Endothelial cell of umbilical vein (primary cell): ENCODE data around the gene NLN. TPM values are rescaled to one million over a fixed set of nuclear protein-coding genes. Genes with fewer than 3 reads are reported as not detected.
A peak's percentile ranks its signal among the peaks of the same experiment; 100 is the strongest.

Experiments
- BruUV-seq: library from RNA; stranded (reverse); fragments of 400-500 nt; replicated peaks from 2 replicates; lab custom pipeline; 2021; lab: Mats Ljungman, UMichigan
- CTCF ChIA-PET: fragments of 300-600, 350-600 bp; sonication (Branson Sonifier 250); formaldehyde crosslinking; loops from one replicate; lab custom pipeline; 2021; ENCODE audit warnings: antibody characterized with exemption, inconsistent platforms; lab: Charles Lee
- POLR2A ChIA-PET: fragments of 300-600, 350-600 bp; sonication (Branson Sonifier 250); formaldehyde crosslinking; loops from one replicate; lab custom pipeline; 2021; ENCODE audit warnings: antibody characterized with exemption, inconsistent platforms; lab: Charles Lee
- DNase-seq: peaks from one replicate; pipeline ENCODE4 v3.0.0-alpha.2; 2011; ENCODE audit warnings: low read depth, low spot score
- FAIRE-seq: peaks from 2 replicates; lab custom pipeline; 2011; peaks lifted over from hg19 to GRCh38; lab: Jason Lieb, UNC
- H2AFZ ChIP-seq: 2 replicates; pipeline ENCODE4 v1.6.0; 2012; ENCODE audit warnings: low read depth, low read length, control low read depth, inconsistent platforms
- H3K27ac ChIP-seq: 2 replicates; pipeline ENCODE4 v1.5.1; 2011; ENCODE audit warnings: low read depth, mild to moderate bottlenecking, control low read depth, low read length, moderate library complexity; ENCODE audit not compliant: insufficient read depth
- H3K27me3 ChIP-seq, 2 experiments: 2 replicates each; pipeline versions ENCODE4 v1.6.0 to v1.6.1; 2011; ENCODE audit warnings: low read length in 2 of 2, mixed read lengths in 1 of 2; ENCODE audit not compliant: control insufficient read depth in 2 of 2, insufficient read depth in 2 of 2
- H3K36me3 ChIP-seq, 2 experiments: 2 replicates in 1 of 2; 3 replicates in 1 of 2; pipeline ENCODE4 v1.5.1; 2011; ENCODE audit warnings: low read length in 2 of 2, mild to moderate bottlenecking in 1 of 2, moderate library complexity in 1 of 2; ENCODE audit not compliant: control insufficient read depth in 2 of 2, insufficient read depth in 2 of 2; ENCODE audit errors: extremely low read depth in 1 of 2
- H3K4me1 ChIP-seq: 3 replicates; pipeline ENCODE4 v1.5.1; 2011; ENCODE audit warnings: mild to moderate bottlenecking, low read length; ENCODE audit not compliant: control insufficient read depth, insufficient read depth; ENCODE audit errors: extremely low read depth
- H3K4me2 ChIP-seq: 2 replicates; pipeline ENCODE4 v1.6.1; 2011; ENCODE audit warnings: low read length, control low read depth, mixed read lengths; ENCODE audit not compliant: insufficient read depth
- H3K4me3 ChIP-seq, 3 experiments: fragments of 200-600 bp in 1 of 3; sonication (generic), shearing (Covaris generic) in 1 of 3; replicated peaks in 1 of 3; 2 replicates each; pipeline ENCODE4 v1.5.1; 2011 to 2016; ENCODE audit warnings: control low read depth in 3 of 3, low read length in 3 of 3, mild to moderate bottlenecking in 2 of 3, inconsistent platforms in 1 of 3, low read depth in 1 of 3, moderate library complexity in 1 of 3; ENCODE audit not compliant: insufficient read depth in 1 of 3
- H3K79me2 ChIP-seq: 2 replicates; pipeline ENCODE4 v1.6.0; 2012; ENCODE audit warnings: low read length, inconsistent platforms; ENCODE audit not compliant: control insufficient read depth, insufficient read depth
- H3K9ac ChIP-seq: replicated peaks from 2 replicates; pipeline ENCODE3; 2011; ENCODE audit warnings: low read length, control low read depth; ENCODE audit not compliant: insufficient read depth; ENCODE audit errors: extremely low read depth
- H3K9me1 ChIP-seq: replicated peaks from 3 replicates; pipeline ENCODE4 v1.6.0; 2011; ENCODE audit warnings: mild to moderate bottlenecking, low read length; ENCODE audit not compliant: control insufficient read depth, insufficient read depth; ENCODE audit errors: extremely low read depth
- H3K9me3 ChIP-seq: replicated peaks from 2 replicates; pipeline ENCODE4 v1.5.1; 2012; ENCODE audit warnings: low read length, inconsistent platforms; ENCODE audit not compliant: control insufficient read depth, insufficient read depth
- H4K20me1 ChIP-seq: replicated peaks from 2 replicates; pipeline ENCODE3; 2011; ENCODE audit warnings: mild to moderate bottlenecking, low read length; ENCODE audit not compliant: control insufficient read depth, insufficient read depth; ENCODE audit errors: extremely low read depth
- EZH2 ChIP-seq: IDR thresholded peaks from 2 replicates; pipeline ENCODE4 v1.6.1; 2012; ENCODE audit warnings: borderline replicate concordance, low read depth, mild to moderate bottlenecking, moderate library complexity, low read length, inconsistent platforms; ENCODE audit not compliant: severe bottlenecking
- FOS ChIP-seq: IDR thresholded peaks from 2 replicates; pipeline ENCODE4 v1.6.1; 2011; ENCODE audit warnings: mild to moderate bottlenecking, low read length, moderate library complexity, borderline replicate concordance; ENCODE audit not compliant: insufficient read depth
- GATA2 ChIP-seq: IDR thresholded peaks from 2 replicates; pipeline ENCODE4 v1.7.0; 2011; ENCODE audit warnings: low read depth, mild to moderate bottlenecking, moderate library complexity, mixed read lengths, low read length; ENCODE audit not compliant: insufficient read length, insufficient read depth
- JUN ChIP-seq: IDR thresholded peaks from 2 replicates; pipeline ENCODE4 v1.6.1; 2011; ENCODE audit warnings: borderline replicate concordance, low read depth; ENCODE audit not compliant: insufficient read length, insufficient read depth
- MYC ChIP-seq: IDR thresholded peaks from one replicate; pipeline ENCODE4 v1.6.1; 2011; ENCODE audit warnings: mild to moderate bottlenecking, low read depth, low read length
- POLR2A ChIP-seq: IDR thresholded peaks from 2 replicates; pipeline ENCODE4 v1.6.1; 2012; ENCODE audit warnings: low read depth, mild to moderate bottlenecking, control low read depth, low read length
- POLR2AphosphoS5 ChIP-seq: IDR thresholded peaks from 2 replicates; pipeline ENCODE4 v1.6.1; 2012; ENCODE audit warnings: low read depth, mild to moderate bottlenecking, control low read depth, low read length, moderate library complexity; ENCODE audit not compliant: insufficient read depth
- dilution Hi-C: fragments of 300-500 bp; cut with MboI; formaldehyde crosslinking; loops from one replicate; pipeline ENCODE4 v1.15.0; 2019; ENCODE audit warnings: low sequenced_read_pairs; ENCODE audit not compliant: extremely low pct_ligation_motif_present
- intact Hi-C: fragments of 100-400 bp; cut with micrococcal nuclease; formaldehyde crosslinking; loops from one replicate; pipeline ENCODE4 v1.10.0; 2022
- polyA plus RNA-seq, 4 experiments: library from polyadenylated mRNA; depleted of rRNA in 3 of 4; stranded (reverse) in 3 of 4; unstranded in 1 of 4; fragments of >200 nt; gene quantifications; 2 replicates each; pipeline versions ENCODE4 v1.2.1 to v1.2.3, GENCODE V29; 2011 to 2012; ENCODE audit warnings: missing spikeins in 1 of 4
- total RNA-seq: library from RNA; stranded (reverse); gene quantifications from 2 replicates; pipeline ENCODE4 v1.2.3, GENCODE V29; 2021
- TF ChIP-seq, protein P1 (sequence below), 2 donors: IDR thresholded peaks; 1 replicate in 1 of 2; 2 replicates in 1 of 2; pipeline ENCODE4 v1.5.1; 2011; ENCODE audit warnings: low read length in 2 of 2, mild to moderate bottlenecking in 2 of 2, moderate library complexity in 2 of 2, control low read depth in 1 of 2, inconsistent platforms in 1 of 2, low read depth in 1 of 2; ENCODE audit not compliant: insufficient read depth in 1 of 2; ENCODE audit errors: extremely low read depth in 1 of 2
- TF ChIP-seq, protein P2 (sequence below): IDR thresholded peaks from 2 replicates; pipeline ENCODE4 v1.6.1; 2011; ENCODE audit not compliant: insufficient read depth, insufficient read length

NLN gene
- total and polyA plus RNA-seq, 2 donors (not counting 3 experiments of a cell fraction or from before 2014, with no cell fraction given): 14.2 to 63.3 TPM

DNA sequence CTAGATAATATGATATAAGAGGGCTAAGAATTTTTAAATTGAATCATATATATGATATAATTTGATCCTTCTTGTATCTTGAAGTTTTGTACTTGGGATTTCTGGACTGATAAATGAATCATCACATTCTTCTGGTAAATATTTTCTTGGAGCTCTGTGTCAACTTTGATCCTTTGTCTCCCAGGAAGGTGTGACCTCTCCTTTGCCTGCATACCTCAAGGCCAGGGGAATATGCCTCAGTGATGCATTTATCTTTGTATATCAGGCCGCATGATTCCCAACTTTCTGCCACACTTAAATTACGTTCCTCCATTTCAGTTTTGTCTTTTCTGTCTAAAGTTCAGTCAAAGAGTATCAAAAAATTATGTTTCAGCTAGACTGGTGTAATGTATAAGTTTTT lies 101.2 kb downstream of the NLN start:
- FAIRE-seq: no peak

DNA sequence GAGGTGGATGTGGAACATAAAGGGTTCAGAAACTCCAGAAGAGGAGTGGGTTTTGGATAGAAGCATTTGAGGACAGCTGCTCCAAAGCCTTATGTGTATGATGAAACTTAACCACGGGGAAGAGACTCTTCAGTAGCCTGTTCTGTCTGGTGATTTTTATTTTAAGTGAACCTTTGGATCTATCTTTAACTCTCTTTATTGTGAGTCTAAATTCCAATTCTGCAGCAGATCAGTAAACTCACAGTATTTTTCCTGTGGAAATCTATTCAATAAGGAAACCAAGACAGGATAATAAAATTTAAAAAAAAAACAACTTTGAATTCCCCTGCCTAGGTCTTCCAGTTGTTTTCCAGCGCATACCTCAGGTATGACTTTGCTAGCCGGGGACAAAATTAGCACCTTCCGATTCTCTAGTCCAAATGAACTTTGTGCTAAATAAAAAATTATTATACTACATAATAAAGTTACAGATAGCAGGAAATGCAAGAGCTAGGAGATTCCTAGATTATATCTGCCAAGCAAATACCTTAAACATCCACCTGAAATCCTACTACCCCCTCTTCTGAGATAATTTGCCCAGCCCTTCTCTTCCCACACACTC lies 101.9 kb downstream of the NLN start:
- H3K27me3 ChIP-seq: no peaks in the 10 kb centered on the region
- H2AFZ ChIP-seq: no peak overlapping the region
- ChIA-PET POLR2A (no interaction called here), CTCF (no interaction called here)
- H3K9me3 ChIP-seq: no peaks in the 10 kb centered on the region
- no peak overlapping the region for H3K4me3 ChIP-seq
- H3K4me2 ChIP-seq: no peak overlapping the region
- H3K36me3 ChIP-seq: no peaks in the 10 kb centered on the region
- FAIRE-seq: no peak
- no peaks in the 10 kb centered on the region for H3K9me1 ChIP-seq
- H4K20me1 ChIP-seq: no peaks in the 10 kb centered on the region
- no peak overlapping the region for H3K27ac ChIP-seq
- TSS peak; percentile 13 for BruUV-seq
- intact Hi-C loops: no loop called here
- no peak for DNase-seq
- no peaks in the 10 kb centered on the region for H3K79me2 ChIP-seq
- H3K4me1 ChIP-seq: no peaks in the 10 kb centered on the region
- dilution Hi-C loops: no loop called here
- no peak for TF ChIP-seq POLR2AphosphoS5
- TF ChIP-seq GATA2: no peak
- no peak for TF ChIP-seq POLR2A
- TF ChIP-seq EZH2: no peak
- TF ChIP-seq FOS: no peak
- TF ChIP-seq, protein P1, sequence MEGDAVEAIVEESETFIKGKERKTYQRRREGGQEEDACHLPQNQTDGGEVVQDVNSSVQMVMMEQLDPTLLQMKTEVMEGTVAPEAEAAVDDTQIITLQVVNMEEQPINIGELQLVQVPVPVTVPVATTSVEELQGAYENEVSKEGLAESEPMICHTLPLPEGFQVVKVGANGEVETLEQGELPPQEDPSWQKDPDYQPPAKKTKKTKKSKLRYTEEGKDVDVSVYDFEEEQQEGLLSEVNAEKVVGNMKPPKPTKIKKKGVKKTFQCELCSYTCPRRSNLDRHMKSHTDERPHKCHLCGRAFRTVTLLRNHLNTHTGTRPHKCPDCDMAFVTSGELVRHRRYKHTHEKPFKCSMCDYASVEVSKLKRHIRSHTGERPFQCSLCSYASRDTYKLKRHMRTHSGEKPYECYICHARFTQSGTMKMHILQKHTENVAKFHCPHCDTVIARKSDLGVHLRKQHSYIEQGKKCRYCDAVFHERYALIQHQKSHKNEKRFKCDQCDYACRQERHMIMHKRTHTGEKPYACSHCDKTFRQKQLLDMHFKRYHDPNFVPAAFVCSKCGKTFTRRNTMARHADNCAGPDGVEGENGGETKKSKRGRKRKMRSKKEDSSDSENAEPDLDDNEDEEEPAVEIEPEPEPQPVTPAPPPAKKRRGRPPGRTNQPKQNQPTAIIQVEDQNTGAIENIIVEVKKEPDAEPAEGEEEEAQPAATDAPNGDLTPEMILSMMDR (IDR thresholded peaks at IDR 0.05; ENCODE audit: extremely low read depth in 1 of 2, insufficient read depth in 1 of 2, low read depth in 1 of 2, low read length in 2 of 2): no peak
- TF ChIP-seq, protein P2, sequence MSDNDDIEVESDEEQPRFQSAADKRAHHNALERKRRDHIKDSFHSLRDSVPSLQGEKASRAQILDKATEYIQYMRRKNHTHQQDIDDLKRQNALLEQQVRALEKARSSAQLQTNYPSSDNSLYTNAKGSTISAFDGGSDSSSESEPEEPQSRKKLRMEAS: no peak
- no peak for TF ChIP-seq MYC
- no peak for TF ChIP-seq JUN
- H3K9ac ChIP-seq: no peak overlapping the region

More for the DNA sequence above, 101.2 kb downstream of the NLN start:
- no peaks in the 10 kb centered on the region for H3K4me1 ChIP-seq
- no peaks in the 10 kb centered on the region for H4K20me1 ChIP-seq
- no peaks in the 10 kb centered on the region for H3K9me1 ChIP-seq
- no peak overlapping the region for H3K4me2 ChIP-seq
- TF ChIP-seq GATA2: no peak
- no peak for TF ChIP-seq POLR2AphosphoS5
- TF ChIP-seq, protein P1 (IDR thresholded peaks at IDR 0.05; ENCODE audit: extremely low read depth in 1 of 2, insufficient read depth in 1 of 2, low read depth in 1 of 2, low read length in 2 of 2): no peak
- dilution Hi-C loops: no loop called here
- no peak overlapping the region for H3K27ac ChIP-seq
- H3K79me2 ChIP-seq: no peaks in the 10 kb centered on the region
- no peaks in the 10 kb centered on the region for H3K27me3 ChIP-seq
- H3K36me3 ChIP-seq: no peaks in the 10 kb centered on the region
- no peak overlapping the region for H3K9ac ChIP-seq
- ChIA-PET POLR2A (no interaction called here), CTCF (no interaction called here)
- DNase-seq: no peak
- no peak overlapping the region for H3K4me3 ChIP-seq
- intact Hi-C loops: no loop called here
- BruUV-seq: no TSS peak
- no peak overlapping the region for H2AFZ ChIP-seq
- H3K9me3 ChIP-seq: no peaks in the 10 kb centered on the region
